Body of pancreas (tissue), 4 donors: ENCODE data around the gene IRF2. TPM values are rescaled to one million over a fixed set of nuclear protein-coding genes. Genes with fewer than 3 reads are reported as not detected.

Source experiments
- ATAC-seq: fragments of 150-250 bp; one replicate; pipeline ENCODE4 v1.9.1; 2016
- DNase-seq, 4 donors: peaks; one replicate each; pipeline ENCODE4 v3.0.0-alpha.2; 2019
- H3K27ac ChIP-seq, 4 donors: fragments of 200-600 bp; sonication (generic); 1 replicate in 3 of 4; 2 replicates in 1 of 4; pipeline versions ENCODE4 v1.5.1 to v1.6.1; 2016 to 2019; ENCODE audit warnings: mild to moderate bottlenecking in 1 of 4, mixed read lengths in 1 of 4, moderate library complexity in 1 of 4
- H3K27me3 ChIP-seq, 2 donors: fragments of 200-600 bp; sonication (generic); one replicate each; pipeline ENCODE4 v1.6.0; 2016; ENCODE audit warnings: mild to moderate bottlenecking in 1 of 2
- H3K36me3 ChIP-seq, 2 donors: fragments of 200-600 bp; sonication (generic); replicated peaks in 1 of 2; 2 replicates each; pipeline ENCODE4 v1.5.1; 2016; ENCODE audit warnings: low read depth in 2 of 2; ENCODE audit not compliant: insufficient read depth in 1 of 2
- H3K4me1 ChIP-seq: fragments of 200-600 bp; sonication (generic); one replicate; pipeline ENCODE4 v1.6.0; 2016
- H3K4me3 ChIP-seq, 2 donors: fragments of 200-600 bp; sonication (generic); 1 replicate in 1 of 2; 2 replicates in 1 of 2; pipeline ENCODE4 v1.5.1; 2016 to 2019
- H3K9me3 ChIP-seq, 3 donors: fragments of 200-600 bp; sonication (generic); 1 replicate in 2 of 3; 2 replicates in 1 of 3; pipeline ENCODE4 v1.5.1; 2016
- CTCF ChIP-seq, 7 experiments: fragments of 450-650 bp in 4 of 7; fragments of 200-600 bp in 3 of 7; sonication (generic) in 3 of 7; IDR thresholded peaks; one replicate each; pipeline ENCODE4 v1.5.1; 2016 to 2019; ENCODE audit warnings: antibody characterized with exemption in 7 of 7
- POLR2A ChIP-seq, 3 donors: fragments of 450-650 bp; IDR thresholded peaks; one replicate each; pipeline ENCODE4 v1.6.1; 2016; ENCODE audit warnings: antibody characterized with exemption in 3 of 3, mild to moderate bottlenecking in 2 of 3
- WGBS, 2 donors: methylation state at CpG; one replicate each; pipeline ENCODE4 v1.1.5; 2017; 5-methylcytosine and 5-hydroxymethylcytosine counted together
- intact Hi-C: fragments of 100-400 bp; cut with DNase I; formaldehyde crosslinking; loops from one replicate; pipeline ENCODE4 v1.15.1; 2023
- total RNA-seq, 2 donors: library from RNA; depleted of rRNA; stranded (reverse); fragments of >200 nt; gene quantifications; one replicate each; pipeline ENCODE4 v1.1.0, GENCODE V29; 2016

IRF2 gene
- total RNA-seq, 2 donors from 2014 or later: 12.5 to 14.5 TPM

- intact Hi-C loops: no loop called here
- no peak for ATAC-seq
- no peaks in the 10 kb centered on the region for H3K27me3 ChIP-seq
- TF ChIP-seq CTCF (IDR thresholded peaks at IDR 0.05): no peak
- TF ChIP-seq POLR2A (IDR thresholded peaks at IDR 0.05): no peak
- no peaks in the 10 kb centered on the region for H3K9me3 ChIP-seq
- peaks cover 28% of the 10 kb centered on the region for H3K4me1 ChIP-seq
- no peaks in the 10 kb centered on the region for H3K36me3 ChIP-seq
- DNase-seq: no peak
- H3K27ac ChIP-seq: peak overlapping the region in 1 of 4 donors; percentile 3
- H3K4me3 ChIP-seq: no peak overlapping the region
- WGBS, 2 donors: 70 to 79% methylated on average over 9 of the region's 9 CpGs
These were observed 36.0 kb downstream of the IRF2 start for GRCh38 chr4:184438375-184438774.

- TF ChIP-seq POLR2A (IDR thresholded peaks at IDR 0.05) (no peak), CTCF (IDR thresholded peaks at IDR 0.05) (no peak)
- no peaks in the 10 kb centered on the region for H3K27me3 ChIP-seq
- DNase-seq: no peak
- no peaks in the 10 kb centered on the region for H3K36me3 ChIP-seq
- 70 to 80% methylated on average over 11 of the region's 11 CpGs for whole genome bisulfite sequencing, 2 donors
- H3K4me3 ChIP-seq: no peak overlapping the region
- H3K4me1 ChIP-seq: peaks cover 28% of the 10 kb centered on the region
- H3K27ac ChIP-seq: peak overlapping the region in 1 of 4 donors; percentile 3
- no peaks in the 10 kb centered on the region for H3K9me3 ChIP-seq
- ATAC-seq: no peak
- intact Hi-C loops: no loop called here
These were observed 36.6 kb downstream of the IRF2 start for GRCh38 chr4:184437565-184438265.

GRCh38 chr4:184434501-184435066 is 39.8 kb downstream of the IRF2 start:
- 75 to 85% methylated on average over 6 of the region's 6 CpGs for WGBS, 2 donors
- DNase-seq (no peak), ATAC-seq (no peak)
- Histone ChIP-seq H3K36me3 (no peaks in the 10 kb centered on the region), H3K9me3 (no peaks in the 10 kb centered on the region), H3K27ac (no peak overlapping the region), H3K4me1 (peaks cover 10% of the 10 kb centered on the region), H3K4me3 (no peak overlapping the region), H3K27me3 (no peaks in the 10 kb centered on the region)
- TF ChIP-seq POLR2A (IDR thresholded peaks at IDR 0.05): no peak
- TF ChIP-seq CTCF (IDR thresholded peaks at IDR 0.05): no peak
- intact Hi-C loops: no loop called here

- WGBS, 2 donors: 88 to 92% methylated on average over 13 of the region's 13 CpGs
- TF ChIP-seq CTCF (IDR thresholded peaks at IDR 0.05) (no peak), POLR2A (IDR thresholded peaks at IDR 0.05) (no peak)
- no peaks in the 10 kb centered on the region for H3K36me3 ChIP-seq
- H3K27ac ChIP-seq: no peak overlapping the region
- no peak overlapping the region for H3K4me3 ChIP-seq
- H3K27me3 ChIP-seq: no peaks in the 10 kb centered on the region
- H3K9me3 ChIP-seq: no peaks in the 10 kb centered on the region
- DNase-seq (no peak), ATAC-seq (no peak)
- intact Hi-C loops: no loop called here
- H3K4me1 ChIP-seq: peaks cover 10% of the 10 kb centered on the region
These were observed 40.3 kb downstream of the IRF2 start for GRCh38 chr4:184434021-184434420.
